ENCODE data around the gene PLEKHH2.

Gene PLEKHH2

GRCh38 chr2:43604674-43605073 lies 32.4 kb upstream of the PLEKHH2 start:
- no peak for DNase-seq (ENCODE audit: extremely low read depth, insufficient read length)
- no peak overlapping the region for H3K4me3 ChIP-seq (replicated peaks; ENCODE audit: low read depth, low read length)
- TF ChIP-seq CTCF (IDR thresholded peaks at IDR 0.05; ENCODE audit: insufficient read depth, low read length, poor library complexity, severe bottlenecking) = no peak
- H3K27me3 ChIP-seq (replicated peaks; ENCODE audit: control insufficient read depth, insufficient read depth, low read length) = no peaks in the 10 kb centered on the region
- no peaks in the 10 kb centered on the region for H3K36me3 ChIP-seq (ENCODE audit: control insufficient read depth, insufficient read depth, low read length)

- Histone ChIP-seq H3K4me3 (replicated peaks; ENCODE audit: low read depth, low read length) (no peak overlapping the region), H3K36me3 (ENCODE audit: control insufficient read depth, insufficient read depth, low read length) (no peaks in the 10 kb centered on the region), H3K27me3 (replicated peaks; ENCODE audit: control insufficient read depth, insufficient read depth, low read length) (no peaks in the 10 kb centered on the region)
- DNase-seq (ENCODE audit: extremely low read depth, insufficient read length) = no peak
- peak; percentile 61 for TF ChIP-seq CTCF (IDR thresholded peaks at IDR 0.05; ENCODE audit: insufficient read depth, low read length, poor library complexity, severe bottlenecking)
These were observed 31.9 kb upstream of the PLEKHH2 start for GRCh38 chr2:43605079-43605655.

GRCh38 chr2:43605851-43606250 lies 31.2 kb upstream of the PLEKHH2 start:
- Histone ChIP-seq H3K4me3 (replicated peaks; ENCODE audit: low read depth, low read length) (no peak overlapping the region), H3K27me3 (replicated peaks; ENCODE audit: control insufficient read depth, insufficient read depth, low read length) (no peaks in the 10 kb centered on the region), H3K36me3 (ENCODE audit: control insufficient read depth, insufficient read depth, low read length) (no peaks in the 10 kb centered on the region)
- no peak for TF ChIP-seq CTCF (IDR thresholded peaks at IDR 0.05; ENCODE audit: insufficient read depth, low read length, poor library complexity, severe bottlenecking)
- DNase-seq (ENCODE audit: extremely low read depth, insufficient read length) = no peak

GRCh38 chr2:43609290-43609918 lies 27.7 kb upstream of the PLEKHH2 start:
- TF ChIP-seq CTCF (IDR thresholded peaks at IDR 0.05; ENCODE audit: insufficient read depth, low read length, poor library complexity, severe bottlenecking) = peak; percentile 55
- no peak for DNase-seq (ENCODE audit: extremely low read depth, insufficient read length)
- Histone ChIP-seq H3K27me3 (replicated peaks; ENCODE audit: control insufficient read depth, insufficient read depth, low read length) (no peaks in the 10 kb centered on the region), H3K36me3 (ENCODE audit: control insufficient read depth, insufficient read depth, low read length) (no peaks in the 10 kb centered on the region), H3K4me3 (replicated peaks; ENCODE audit: low read depth, low read length) (no peak overlapping the region)

GRCh38 chr2:43610361-43610760 lies 26.7 kb upstream of the PLEKHH2 start:
- Histone ChIP-seq H3K36me3 (ENCODE audit: control insufficient read depth, insufficient read depth, low read length) (no peaks in the 10 kb centered on the region), H3K27me3 (replicated peaks; ENCODE audit: control insufficient read depth, insufficient read depth, low read length) (no peaks in the 10 kb centered on the region), H3K4me3 (replicated peaks; ENCODE audit: low read depth, low read length) (no peak overlapping the region)
- DNase-seq (ENCODE audit: extremely low read depth, insufficient read length) = no peak
- no peak for TF ChIP-seq CTCF (IDR thresholded peaks at IDR 0.05; ENCODE audit: insufficient read depth, low read length, poor library complexity, severe bottlenecking)

Measured in GM06990 (cell line).